Large intestine (tissue), 3 donors: ENCODE data around the gene TSPAN18. TPM values are rescaled to one million over a fixed set of nuclear protein-coding genes. Genes with fewer than 3 reads are reported as not detected.

ENCODE experiments used
- DNase-seq, 2 donors: peaks; one replicate each; pipeline versions ENCODE4 v3.0.0 to v3.0.0-alpha.2; 2013
- H3K27ac ChIP-seq: one replicate; pipeline ENCODE4 v1.5.1; 2013; ENCODE audit warnings: low read length
- H3K27me3 ChIP-seq: 2 replicates; pipeline ENCODE4 v1.6.1; 2013; ENCODE audit warnings: low read length; ENCODE audit not compliant: control insufficient read depth, insufficient read depth
- H3K36me3 ChIP-seq: 2 replicates; pipeline ENCODE4 v1.6.1; 2013; ENCODE audit warnings: low read length; ENCODE audit not compliant: control insufficient read depth, insufficient read depth
- H3K4me1 ChIP-seq: one replicate; pipeline ENCODE4 v1.6.1; 2013; ENCODE audit warnings: low read length; ENCODE audit not compliant: control insufficient read depth, insufficient read depth
- H3K4me3 ChIP-seq: one replicate; pipeline ENCODE4 v1.5.1; 2013; ENCODE audit warnings: low read length
- H3K9me3 ChIP-seq: one replicate; pipeline ENCODE4 v1.6.1; 2013; ENCODE audit warnings: mild to moderate bottlenecking, low read depth, low read length, moderate library complexity; ENCODE audit not compliant: control insufficient read depth
- whole genome bisulfite sequencing: methylation state at CpG from one replicate; pipeline ENCODE4 v1.1.5; 2013; ENCODE audit warnings: low lambda C conversion rate; ENCODE audit not compliant: insufficient coverage; 5-methylcytosine and 5-hydroxymethylcytosine counted together
- polyA plus RNA-seq: library from polyadenylated mRNA; unstranded; fragments of 120-200 nt; gene quantifications from one replicate; pipeline ENCODE4 v1.2.1, GENCODE V29; 2013

TSPAN18 gene
- polyA plus RNA-seq, 1 donor, result 59.1 TPM

GRCh38 chr11:44812971-44813370 lies 86.2 kb downstream of the TSPAN18 start:
- Histone ChIP-seq H3K27ac (no peak overlapping the region), H3K4me3 (no peak overlapping the region), H3K27me3 (no peaks in the 10 kb centered on the region), H3K36me3 (peaks cover 2% of the 10 kb centered on the region), H3K9me3 (no peaks in the 10 kb centered on the region), H3K4me1 (no peaks in the 10 kb centered on the region)
- whole genome bisulfite sequencing, result 90% methylated on average over 2 of the region's 9 CpGs
- DNase-seq, result no peak

GRCh38 chr11:44813401-44813800 lies 86.6 kb downstream of the TSPAN18 start:
- WGBS, result no CpG with 5 or more reads among the region's 4 CpGs
- Histone ChIP-seq H3K27ac (no peak overlapping the region), H3K4me3 (no peak overlapping the region), H3K9me3 (no peaks in the 10 kb centered on the region), H3K4me1 (no peaks in the 10 kb centered on the region), H3K27me3 (no peaks in the 10 kb centered on the region), H3K36me3 (peaks cover 2% of the 10 kb centered on the region)
- DNase-seq, result no peak

- H3K27ac ChIP-seq, result no peak overlapping the region
- peak in 1 of 2 donors; percentile 35 for DNase-seq
- no peaks in the 10 kb centered on the region for H3K9me3 ChIP-seq
- no peaks in the 10 kb centered on the region for H3K27me3 ChIP-seq
- peaks cover 2% of the 10 kb centered on the region for H3K36me3 ChIP-seq
- WGBS, result no CpG with 5 or more reads among the region's 5 CpGs
- no peak overlapping the region for H3K4me3 ChIP-seq
- peaks cover 6% of the 10 kb centered on the region for H3K4me1 ChIP-seq
These were observed 88.3 kb downstream of the TSPAN18 start for GRCh38 chr11:44814881-44815592.

- WGBS, result no CpG with 5 or more reads among the region's 8 CpGs
- H3K27ac ChIP-seq, result no peak overlapping the region
These were observed 89.2 kb downstream of the TSPAN18 start for GRCh38 chr11:44815917-44816456.

GRCh38 chr11:44816761-44817160 lies 90.0 kb downstream of the TSPAN18 start:
- no peak for DNase-seq
- Histone ChIP-seq H3K27ac (no peak overlapping the region), H3K4me1 (peaks cover 10% of the 10 kb centered on the region), H3K27me3 (no peaks in the 10 kb centered on the region), H3K9me3 (no peaks in the 10 kb centered on the region), H3K36me3 (peaks cover 2% of the 10 kb centered on the region), H3K4me3 (no peak overlapping the region)
- WGBS, result no CpG with 5 or more reads among the region's 3 CpGs

More at GRCh38 chr11:44815917-44816456, 89.2 kb downstream of the TSPAN18 start:
- no peaks in the 10 kb centered on the region for H3K9me3 ChIP-seq
- H3K27me3 ChIP-seq, result no peaks in the 10 kb centered on the region
- H3K36me3 ChIP-seq, result peaks cover 2% of the 10 kb centered on the region
- H3K4me3 ChIP-seq, result no peak overlapping the region
- no peak for DNase-seq
- peaks cover 10% of the 10 kb centered on the region for H3K4me1 ChIP-seq

- Histone ChIP-seq H3K9me3 (no peaks in the 10 kb centered on the region), H3K4me1 (peaks cover 10% of the 10 kb centered on the region), H3K27me3 (no peaks in the 10 kb centered on the region), H3K4me3 (no peak overlapping the region), H3K36me3 (peaks cover 2% of the 10 kb centered on the region), H3K27ac (no peak overlapping the region)
- no CpG with 5 or more reads among the region's 4 CpGs for WGBS
- DNase-seq, result no peak
These were observed 90.6 kb downstream of the TSPAN18 start for GRCh38 chr11:44817207-44817949.

GRCh38 chr11:44818110-44818509 lies 91.3 kb downstream of the TSPAN18 start:
- WGBS, result no CpG with 5 or more reads among the region's 4 CpGs
- peaks cover 2% of the 10 kb centered on the region for H3K36me3 ChIP-seq
- no peak for DNase-seq
- H3K27ac ChIP-seq, result no peak overlapping the region
- peaks cover 3% of the 10 kb centered on the region for H3K9me3 ChIP-seq
- peaks cover 10% of the 10 kb centered on the region for H3K4me1 ChIP-seq
- no peak overlapping the region for H3K4me3 ChIP-seq
- no peaks in the 10 kb centered on the region for H3K27me3 ChIP-seq

- no peak overlapping the region for H3K4me3 ChIP-seq
- H3K4me1 ChIP-seq, result peaks cover 13% of the 10 kb centered on the region
- peaks cover 2% of the 10 kb centered on the region for H3K36me3 ChIP-seq
- H3K27me3 ChIP-seq, result no peaks in the 10 kb centered on the region
- H3K9me3 ChIP-seq, result peaks cover 4% of the 10 kb centered on the region
- no peak for DNase-seq
- H3K27ac ChIP-seq, result no peak overlapping the region
- WGBS, result 52% methylated on average over 3 of the region's 8 CpGs
These were observed 92.6 kb downstream of the TSPAN18 start for GRCh38 chr11:44819346-44819745.

GRCh38 chr11:44822369-44822768 lies 95.6 kb downstream of the TSPAN18 start:
- DNase-seq, result no peak
- WGBS, result no CpG with 5 or more reads among the region's 2 CpGs
- no peaks in the 10 kb centered on the region for H3K27me3 ChIP-seq
- H3K27ac ChIP-seq, result no peak overlapping the region
- H3K4me1 ChIP-seq, result peaks cover 18% of the 10 kb centered on the region
- no peak overlapping the region for H3K4me3 ChIP-seq
- no peaks in the 10 kb centered on the region for H3K36me3 ChIP-seq
- H3K9me3 ChIP-seq, result peaks cover 4% of the 10 kb centered on the region

GRCh38 chr11:44823006-44823405 lies 96.2 kb downstream of the TSPAN18 start:
- no peaks in the 10 kb centered on the region for H3K27me3 ChIP-seq

More at GRCh38 chr11:44823006-44823405, 96.2 kb downstream of the TSPAN18 start:
- no CpG with 5 or more reads among the region's 9 CpGs for WGBS
- H3K27ac ChIP-seq, result no peak overlapping the region
- H3K9me3 ChIP-seq, result peaks cover 4% of the 10 kb centered on the region
- peaks cover 18% of the 10 kb centered on the region for H3K4me1 ChIP-seq
- no peak for DNase-seq
- no peak overlapping the region for H3K4me3 ChIP-seq
- H3K36me3 ChIP-seq, result no peaks in the 10 kb centered on the region
